ENCODE data around the gene TMEM235. TPM values are rescaled to one million over a fixed set of nuclear protein-coding genes. Genes with fewer than 3 reads are reported as not detected.

TMEM235 gene
- total and polyA plus RNA-seq, 9 of the 15 experiments (the other 6 are each of a cell fraction or from before 2014, with no cell fraction given), result not detected

GRCh38 chr17:78263063-78263735 lies 31.8 kb downstream of the TMEM235 start (continued):
- TF ChIP-seq ZNF280A (IDR thresholded peaks at IDR 0.05; ENCODE audit: low read depth, partially characterized antibody), result no peak
- no peak for TF ChIP-seq PCBP1 (IDR thresholded peaks at IDR 0.05; ENCODE audit: low read depth, low read length, poor library complexity, severe bottlenecking)
- TF ChIP-seq PATZ1 (CRISPR knock-in tag; IDR thresholded peaks at IDR 0.05; ENCODE audit: borderline replicate concordance), result peak; percentile 63
- no peak for TF ChIP-seq FOXP4 (CRISPR knock-in tag; IDR thresholded peaks at IDR 0.05; ENCODE audit: borderline replicate concordance)
- peak; percentile 76 for TF ChIP-seq CREB3 (tag; conservative IDR thresholded peaks at IDR 0.05; ENCODE audit: low read depth)
- peak; percentile 34 for TF ChIP-seq ZNF239 (CRISPR knock-in tag; IDR thresholded peaks at IDR 0.05)
- peak; percentile 82 for TF ChIP-seq GABPA (tag; conservative IDR thresholded peaks at IDR 0.05; ENCODE audit: low read depth)
- no peak for TF ChIP-seq OTX1 (CRISPR knock-in tag; IDR thresholded peaks at IDR 0.05)
- peak in 1 of 2 experiments; percentile 53; a peak in 3 of 4 replicates for TF ChIP-seq RCOR1 (IDR thresholded peaks at IDR 0.05; ENCODE audit: borderline replicate concordance in 1 of 2, low read depth in 2 of 2, low read length in 2 of 2)
- TF ChIP-seq CREB3L1 (IDR thresholded peaks at IDR 0.05; ENCODE audit: borderline replicate concordance, low read depth), result 0 out of 2 replicates have a peak, but pooled peaks have one; percentile 34
- no peak for TF ChIP-seq CEBPZ (IDR thresholded peaks at IDR 0.05; ENCODE audit: borderline replicate concordance, low read depth, low read length)
- peak; percentile 61; the same call in 1 of the 2 replicates for TF ChIP-seq HMG20B (CRISPR knock-in tag; IDR thresholded peaks at IDR 0.05)
- TF ChIP-seq MTA1 (IDR thresholded peaks at IDR 0.05; ENCODE audit: borderline replicate concordance), result peak; percentile 78; the same call in 1 of the 2 replicates
- no peak for TF ChIP-seq ZNF324 (CRISPR knock-in tag; IDR thresholded peaks at IDR 0.05)
